GM12878 (cell line): ENCODE data around the gene KIF6. TPM values are rescaled to one million over a fixed set of nuclear protein-coding genes. Genes with fewer than 3 reads are reported as not detected.

ENCODE experiments used
- ATAC-seq: fragments of 200-7000 bp; cut with Tn5 transposase; 3 replicates; pipeline ENCODE4 v1.9.1; 2020; ENCODE audit warnings: mild to moderate bottlenecking, moderate library complexity
- BruUV-seq: library from RNA; stranded (reverse); fragments of 400-500 nt; replicated peaks from 2 replicates; lab custom pipeline; 2021; lab: Mats Ljungman, UMichigan
- CTCF ChIA-PET: fragments of 300-600 bp; sonication (Branson Sonifier 250); formaldehyde crosslinking; extraction: SDS; loops from one replicate; lab custom pipeline; 2021; ENCODE audit warnings: inconsistent platforms; lab: Yijun Ruan, JAX
- POLR2A ChIA-PET: fragments of 350-600 bp; formaldehyde crosslinking; extraction: SDS; loops from one replicate; lab custom pipeline; 2021; ENCODE audit warnings: inconsistent platforms; lab: Charles Lee
- RAD21 ChIA-PET: fragments of 300-600 bp; sonication (Branson Sonifier 250); formaldehyde crosslinking; loops from one replicate; lab custom pipeline; 2023; ENCODE audit warnings: antibody characterized with exemption; ENCODE audit not compliant: unreplicated experiment; lab: Charles Lee
- SMC1A ChIA-PET: fragments of 300-600 bp; sonication (Branson Sonifier 250); formaldehyde crosslinking; loops from one replicate; lab custom pipeline; 2023; ENCODE audit not compliant: unreplicated experiment, uncharacterized antibody; lab: Charles Lee
- DNase-seq: peaks from one replicate; pipeline ENCODE4 v3.0.0-alpha.2; 2011; ENCODE audit warnings: low read depth, low spot score
- FAIRE-seq: peaks from 3 replicates; lab custom pipeline; 2011; peaks lifted over from hg19 to GRCh38; lab: Jason Lieb, UNC
- H2AFZ ChIP-seq: 2 replicates; pipeline ENCODE4 v1.6.0; 2011; ENCODE audit warnings: low read depth, low read length, control low read depth; ENCODE audit not compliant: control insufficient read depth
- H3K27ac ChIP-seq: 2 replicates; pipeline ENCODE4 v1.5.1; 2011; ENCODE audit warnings: control low read depth; ENCODE audit not compliant: control insufficient read depth, insufficient read depth
- H3K27me3 ChIP-seq, 2 experiments: replicated peaks in 1 of 2; 2 replicates each; pipeline versions ENCODE4 v1.6.0 to v1.6.1; 2011; ENCODE audit warnings: low read length in 1 of 2; ENCODE audit not compliant: control insufficient read depth in 2 of 2, insufficient read depth in 2 of 2
- H3K36me3 ChIP-seq, 2 experiments: 2 replicates each; pipeline ENCODE4 v1.5.1; 2011; ENCODE audit warnings: low read length in 1 of 2; ENCODE audit not compliant: control insufficient read depth in 2 of 2, insufficient read depth in 2 of 2
- H3K4me1 ChIP-seq: 2 replicates; pipeline ENCODE4 v1.6.1; 2011; ENCODE audit warnings: mild to moderate bottlenecking, low read length, moderate library complexity, mixed read lengths; ENCODE audit not compliant: control insufficient read depth, insufficient read depth
- H3K4me2 ChIP-seq: 2 replicates; pipeline ENCODE4 v1.6.0; 2011; ENCODE audit warnings: control low read depth; ENCODE audit not compliant: control insufficient read depth, insufficient read depth
- H3K4me3 ChIP-seq: fragments of 200-600 bp; sonication (generic); 2 replicates; pipeline ENCODE4 v1.5.1; 2016
- H3K79me2 ChIP-seq: 2 replicates; pipeline ENCODE4 v1.6.0; 2011; ENCODE audit warnings: low read length; ENCODE audit not compliant: control insufficient read depth, insufficient read depth
- H3K9ac ChIP-seq: 2 replicates; pipeline ENCODE4 v1.8.0; 2011; ENCODE audit warnings: low read length, control low read depth, mixed read lengths; ENCODE audit not compliant: control insufficient read depth, insufficient read depth
- H3K9me3 ChIP-seq: replicated peaks from 3 replicates; pipeline ENCODE4 v1.5.1; 2011; ENCODE audit warnings: mild to moderate bottlenecking, low read length; ENCODE audit not compliant: control insufficient read depth, insufficient read depth
- H4K20me1 ChIP-seq: 2 replicates; pipeline ENCODE4 v1.6.0; 2011; ENCODE audit not compliant: control insufficient read depth, insufficient read depth
- TCF3 ChIP-seq: IDR thresholded peaks from 2 replicates; pipeline ENCODE4 v1.6.1; 2012; ENCODE audit warnings: low read depth, mild to moderate bottlenecking, low read length, borderline replicate concordance; ENCODE audit not compliant: insufficient read depth
- USF2 ChIP-seq: IDR thresholded peaks from 2 replicates; pipeline ENCODE4 v1.6.1; 2011; ENCODE audit warnings: low read depth, low read length, improper control_type of control experiment, borderline replicate concordance
- ZNF207 ChIP-seq: fragments of 450-650 bp; IDR thresholded peaks from 2 replicates; pipeline ENCODE4 v1.6.1; 2014; ENCODE audit warnings: antibody characterized with exemption, mild to moderate bottlenecking, borderline replicate concordance
- ZNF622 ChIP-seq: fragments of 450-650 bp; IDR thresholded peaks from 2 replicates; pipeline ENCODE4 v1.6.1; 2017; ENCODE audit warnings: mild to moderate bottlenecking, inconsistent platforms
- WGBS: methylation state at CpG from one replicate; pipeline ENCODE4 v1.1.6; 2016; ENCODE audit warnings: low lambda C conversion rate; ENCODE audit not compliant: insufficient replicate concordance, insufficient coverage; ENCODE audit errors: missing lambda C conversion rate; 5-methylcytosine and 5-hydroxymethylcytosine counted together
- in situ Hi-C: fragments of 300-500 bp; cut with MboI; formaldehyde crosslinking; loops from 9 replicates; pipeline ENCODE4 v1.14.3; 2018; ENCODE audit warnings: mixed read lengths
- intact Hi-C: fragments of 100-400 bp; cut with micrococcal nuclease; formaldehyde crosslinking; loops from one replicate; pipeline ENCODE4 v1.14.2; 2022; ENCODE audit not compliant: unreplicated experiment
- polyA plus RNA-seq, 11 experiments: library from polyadenylated mRNA; depleted of rRNA in 4 of 11; unstranded in 6 of 11; stranded (reverse) in 5 of 11; fragments of >200 nt; fragmentation: Nextera tagmentation in 4 of 11; fragmentation: Illumina TruSeq in 1 of 11; extraction: Ambion mirVana in 4 of 11; extraction: Trizol in 1 of 11; gene quantifications; 1 replicate in 1 of 11; 2 replicates in 10 of 11; pipeline versions ENCODE4 v1.2.1 to v1.2.3, GENCODE V29; 2011 to 2016; ENCODE audit warnings: inconsistent platforms in 2 of 11, missing spikeins in 2 of 11, low read depth in 1 of 11
- total RNA-seq, 4 experiments: library from RNA; depleted of rRNA in 3 of 4; stranded (reverse); fragments of >200 nt in 3 of 4; fragmentation: Illumina TruSeq in 1 of 4; extraction: Trizol in 1 of 4; gene quantifications; 2 replicates each; pipeline versions ENCODE4 v1.2.1 to v1.2.3, GENCODE V29; 2013 to 2021

Gene KIF6
- total and polyA plus RNA-seq, 10 of the 15 experiments (the other 5 are each of a cell fraction or from before 2014, with no cell fraction given): 0.09 to 1.0 (median 0.28) TPM

- no peak overlapping the region for H3K4me3 ChIP-seq
- H3K27ac ChIP-seq: no peak overlapping the region
- POLR2A ChIA-PET: no interaction called here
- CTCF ChIA-PET: interaction anchor here (0.9 to 1.3 kb wide), 2 partner anchors 8 to 9 kb away, joined by 3 read pairs; no protein-coding TSS in a partner anchor
- TF ChIP-seq USF2: no peak
- no peak for TF ChIP-seq TCF3
- TF ChIP-seq ZNF207: no peak
- TF ChIP-seq ZNF622: no peak
- TF ChIP-seq, all 136 proteins: peak for 0
- Histone ChIP-seq H3K9ac (no peak overlapping the region), H3K79me2 (no peaks in the 10 kb centered on the region), H2AFZ (no peak overlapping the region), H3K4me2 (no peak overlapping the region), H4K20me1 (no peaks in the 10 kb centered on the region), H3K36me3 (no peaks in the 10 kb centered on the region), H3K9me3 (no peaks in the 10 kb centered on the region), H3K27me3 (no peaks in the 10 kb centered on the region; a peak in 1 of 4 replicates), H3K4me1 (no peaks in the 10 kb centered on the region)
- 95% methylated on average over 1 of the region's 1 CpG for WGBS
- FAIRE-seq (no peak), ATAC-seq (no peak), DNase-seq (no peak)
- in situ Hi-C loops: no loop called here
- no TSS peak for BruUV-seq
- intact Hi-C loops: no loop called here
- ChIA-PET SMC1A (interaction anchor here (1.1 to 1.3 kb wide), 3 partner anchors 8 to 26 kb away, joined by 3 to 5 read pairs (median 4); no protein-coding TSS in a partner anchor), RAD21 (interaction anchor here (1.3 kb wide), 1 partner anchor 26 kb away, joined by 3 read pairs; no protein-coding TSS in a partner anchor)
These were observed 86.9 kb downstream of the KIF6 start for GRCh38 chr6:39638126-39638822.
